Measurements from ENCODE around the gene PDS5A.
"Not testable (repeated sequence)": the region's sequence is repeated elsewhere in the genome, so short reads cannot be mapped to it uniquely, and the experiment has no call there.

Gene PDS5A
- long read RNA-seq, donor 1, full-length matches to known transcripts, result 3 of 3 reads
- long read RNA-seq, donor 1, partial matches to known transcripts, result 0 of 3 reads
- long read RNA-seq, donor 1, other reads (novel, unspliced or antisense), result 0 of 3 reads
- long read RNA-seq, donor 2, full-length matches to known transcripts, result 3 of 3 reads
- long read RNA-seq, donor 2, partial matches to known transcripts, result 0 of 3 reads
- long read RNA-seq, donor 2, other reads (novel, unspliced or antisense), result 0 of 3 reads
- long read RNA-seq, donor 3, full-length matches to known transcripts, result 3 of 8 reads
- long read RNA-seq, donor 3, partial matches to known transcripts, result 5 of 8 reads
- long read RNA-seq, donor 3, other reads (novel, unspliced or antisense), result 0 of 8 reads
- long read RNA-seq, donor 4, partial matches to known transcripts, result 18 of 18 reads
- long read RNA-seq, donor 4, other reads (novel, unspliced or antisense), result 0 of 18 reads
- long read RNA-seq, donor 5, full-length matches to known transcripts, result 3 of 10 reads
- long read RNA-seq, donor 5, partial matches to known transcripts, result 7 of 10 reads
- long read RNA-seq, donor 5, other reads (novel, unspliced or antisense), result 0 of 10 reads
- long read RNA-seq, donor 6, full-length matches to known transcripts, result 2 of 26 reads
- long read RNA-seq, donor 6, partial matches to known transcripts, result 24 of 26 reads
- long read RNA-seq, donor 6, other reads (novel, unspliced or antisense), result 0 of 26 reads
- long read RNA-seq, donor 7, full-length matches to known transcripts, result 4 of 13 reads
- long read RNA-seq, donor 7, partial matches to known transcripts, result 9 of 13 reads
- long read RNA-seq, donor 7, other reads (novel, unspliced or antisense), result 0 of 13 reads
- long read RNA-seq, donor 8, full-length matches to known transcripts, result 2 of 2 reads
- long read RNA-seq, donor 8, partial matches to known transcripts, result 0 of 2 reads
- long read RNA-seq, donor 8, other reads (novel, unspliced or antisense), result 0 of 2 reads

- DNase-seq, result peak; percentile 94
Observed at GRCh38 chr4:39977489-39978377, at the start of gene PDS5A. TSS of gene PDS5A (minus strand) at chr4:39977911. CDS start at chr4:39976577, 1,334 bp downstream.

GRCh38 chr4:40024049-40024448 is 46.3 kb upstream of the PDS5A start:
- DNase-seq, result not testable (repeated sequence)

DNA sequence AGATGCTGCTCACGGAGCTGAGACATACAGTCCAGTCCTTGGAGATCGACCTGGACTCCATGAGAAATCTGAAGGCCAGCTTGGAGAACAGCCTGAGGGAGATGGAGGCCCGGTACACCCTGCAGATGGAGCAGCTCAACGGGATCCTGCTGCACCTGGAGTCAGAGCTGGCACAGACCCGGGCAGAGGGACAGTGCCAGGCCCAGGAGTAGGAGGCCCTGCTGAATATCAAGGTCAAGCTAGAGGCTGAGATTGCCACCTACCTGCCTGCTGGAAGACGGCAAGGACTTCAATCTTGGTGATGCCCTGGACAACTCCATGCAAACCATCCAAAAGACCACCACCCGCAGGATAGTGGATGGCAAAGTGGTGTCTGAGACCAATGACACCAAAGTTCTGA is 43.4 kb upstream of the PDS5A start:
- DNase-seq, result not testable (repeated sequence)

GRCh38 chr4:40020221-40020620 is 42.5 kb upstream of the PDS5A start:
- no peak for DNase-seq

DNA sequence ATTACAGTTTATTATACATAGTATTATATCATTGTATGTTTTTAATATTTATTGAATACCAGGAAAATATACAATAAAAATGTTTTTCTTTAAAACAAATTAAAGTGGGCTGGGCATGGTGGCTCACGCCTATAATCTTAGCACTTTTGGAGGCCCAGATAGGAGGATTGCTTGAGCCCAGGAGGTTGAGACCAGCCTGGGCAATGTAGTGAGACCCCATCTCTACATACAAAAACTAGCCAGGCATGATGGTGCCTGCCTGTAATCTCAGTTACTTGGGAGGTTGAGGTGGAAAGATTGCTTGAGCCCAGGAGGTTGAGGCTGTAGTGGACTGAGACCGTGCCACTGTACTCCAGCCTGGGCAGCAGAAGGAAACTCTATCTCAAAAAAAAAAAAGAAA is 38.3 kb upstream of the PDS5A start:
- no peak for DNase-seq

DNA sequence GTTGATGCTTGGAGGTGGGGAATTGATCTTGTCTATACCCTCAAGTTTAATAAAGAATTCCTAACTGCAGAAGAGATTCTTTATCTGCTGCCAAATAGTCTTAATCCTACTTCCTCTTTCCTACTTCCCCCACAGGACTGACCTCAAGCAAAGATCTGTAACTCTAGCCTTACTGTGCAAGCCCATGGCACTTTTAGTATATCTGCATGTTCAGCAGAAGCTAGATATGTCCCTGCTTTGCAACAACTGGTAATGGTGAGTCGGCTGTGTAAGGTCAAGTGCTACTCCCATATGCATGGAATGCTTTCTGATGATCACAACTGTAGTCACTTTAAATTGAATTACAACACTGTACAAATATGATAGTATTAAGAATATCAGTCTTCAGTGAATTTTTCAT is 26.3 kb upstream of the PDS5A start:
- DNase-seq, result no peak

- DNase-seq, result no peak
Observed at GRCh38 chr4:40000711-40001110, 23.0 kb upstream of the PDS5A start.

- DNase-seq, result no peak
Observed at GRCh38 chr4:39998659-39999345, 21.1 kb upstream of the PDS5A start.

- no peak for DNase-seq
Observed at GRCh38 chr4:39996811-39997210, 19.1 kb upstream of the PDS5A start.

GRCh38 chr4:39994406-39994805 is 16.7 kb upstream of the PDS5A start:
- DNase-seq, result no peak

DNA sequence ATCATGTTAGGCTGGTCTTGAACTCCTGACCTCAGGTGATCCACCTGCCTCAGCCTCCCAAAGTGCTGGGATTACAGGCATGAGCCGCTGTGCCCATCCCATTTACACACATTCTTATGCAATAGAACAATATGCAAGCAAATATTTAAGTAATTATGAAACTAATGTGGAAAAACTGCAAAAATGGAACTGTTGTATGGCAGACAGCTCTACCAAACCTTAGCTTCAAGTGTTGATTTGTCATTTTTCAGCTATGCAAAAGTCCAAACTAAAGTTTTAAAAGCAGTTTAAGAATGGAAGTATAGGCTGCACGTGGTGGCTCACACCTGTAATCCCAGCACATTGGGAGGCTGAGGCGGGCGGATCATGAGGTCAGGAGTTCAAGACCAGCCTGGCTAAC is 11.7 kb upstream of the PDS5A start:
- not testable (repeated sequence) for DNase-seq

DNA sequence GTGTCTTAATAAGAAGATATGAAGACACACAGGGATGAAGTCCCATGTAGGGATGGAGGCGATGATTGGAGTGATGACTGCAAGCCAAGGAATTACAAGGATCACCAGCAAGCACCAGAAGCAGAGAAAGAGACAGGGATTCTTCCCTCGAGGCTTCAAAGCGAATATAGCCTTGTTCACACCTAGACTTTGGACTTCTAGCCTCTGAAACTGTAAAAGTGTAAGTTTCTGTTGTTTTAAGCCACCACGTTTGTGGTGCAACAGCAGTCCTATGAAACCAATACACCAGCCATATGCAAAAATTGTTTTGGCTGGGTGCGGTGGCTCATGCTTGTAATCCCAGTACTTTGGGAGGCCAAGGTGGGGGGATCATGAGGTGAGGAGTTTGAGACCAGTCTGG is 9.8 kb upstream of the PDS5A start:
- DNase-seq, result no peak

DNA sequence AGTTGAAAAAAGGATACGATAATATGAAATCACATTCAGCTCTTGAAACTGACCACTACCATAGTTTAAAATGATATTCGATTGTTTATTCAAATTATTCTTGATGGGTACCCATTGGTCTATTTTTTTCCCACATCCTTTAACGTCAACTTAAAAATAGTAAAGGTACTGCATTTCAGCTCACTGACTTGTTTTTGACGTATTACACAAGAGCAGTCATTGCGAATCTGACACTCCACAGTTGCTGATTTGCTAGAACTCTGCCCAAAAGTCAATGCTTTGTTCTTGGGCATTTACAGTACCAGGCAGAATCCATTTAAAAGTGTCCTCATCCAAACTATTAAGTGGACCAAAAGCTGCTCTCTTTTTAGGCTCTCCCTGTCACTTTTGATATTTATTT is 1.2 kb upstream of the PDS5A start:
- DNase-seq, result no peak

GRCh38 chr4:39978378-39978775 is 666 bp upstream of the PDS5A start:
- DNase-seq, result no peak

GRCh38 chr4:39976945-39977488 is 694 bp downstream of the PDS5A start:
- no peak for DNase-seq

GRCh38 chr4:39976141-39976944 is 1.4 kb downstream of the PDS5A start:
- peak; percentile 92 for DNase-seq

DNA sequence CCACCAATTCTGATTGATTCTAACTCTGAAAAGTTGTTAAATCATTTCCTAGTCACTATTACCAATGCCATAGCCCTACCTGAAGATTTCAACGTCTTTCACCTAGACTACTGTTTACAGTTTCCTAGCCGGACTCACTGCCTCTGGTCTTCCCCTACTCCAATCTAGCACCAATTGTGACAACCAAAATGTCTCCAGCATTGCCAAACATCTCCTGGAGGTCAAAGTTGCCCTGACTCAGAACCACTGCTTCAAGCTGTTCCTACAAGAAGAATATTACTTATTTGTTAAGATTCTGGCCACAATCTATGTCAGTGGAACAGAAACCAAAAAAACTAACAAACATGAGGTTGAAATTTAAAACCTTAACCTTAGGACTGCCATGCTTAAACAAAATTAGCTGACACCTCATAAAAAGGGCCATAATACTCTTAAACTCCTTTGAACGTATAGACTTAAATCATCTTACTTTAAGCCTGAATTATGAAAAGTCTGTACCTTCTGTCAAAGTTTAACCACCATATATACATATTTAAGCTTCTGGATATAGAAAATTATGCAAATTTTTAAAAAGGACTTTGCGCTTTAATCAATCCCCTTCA is 2.1 kb downstream of the PDS5A start:
- DNase-seq, result no peak

GRCh38 chr4:39973052-39973451 is 4.7 kb downstream of the PDS5A start:
- not testable (repeated sequence) for DNase-seq

All from right kidney (tissue), 9 donors.